Ascending aorta (tissue), 2 donors: Measurements from ENCODE around the gene HGFAC. TPM values are rescaled to one million over a fixed set of nuclear protein-coding genes. Genes with fewer than 3 reads are reported as not detected.

Source experiments
- DNase-seq, 2 donors: peaks; one replicate each; pipeline ENCODE4 v3.0.0-alpha.2; 2019; ENCODE audit warnings: low spot score in 2 of 2
- H3K27ac ChIP-seq, 2 donors: fragments of 200-600 bp; sonication (generic); one replicate each; pipeline ENCODE4 v1.5.1; 2016 to 2017; ENCODE audit warnings: mild to moderate bottlenecking in 1 of 2
- H3K27me3 ChIP-seq: fragments of 200-600 bp; sonication (generic); one replicate; pipeline ENCODE4 v1.5.1; 2017
- H3K36me3 ChIP-seq, 2 donors: fragments of 200-600 bp; sonication (generic); one replicate each; pipeline ENCODE4 v1.5.1; 2016
- H3K4me1 ChIP-seq, 2 donors: fragments of 200-600 bp; sonication (generic); one replicate each; pipeline ENCODE4 v1.5.1; 2016 to 2017; ENCODE audit warnings: mild to moderate bottlenecking in 1 of 2
- H3K4me3 ChIP-seq, 2 donors: fragments of 200-600 bp; sonication (generic); one replicate each; pipeline ENCODE4 v1.5.1; 2016 to 2017; ENCODE audit warnings: mild to moderate bottlenecking in 1 of 2
- H3K9me3 ChIP-seq, 2 donors: fragments of 200-600 bp; sonication (generic); one replicate each; pipeline ENCODE4 v1.5.1; 2016
- intact Hi-C: fragments of 100-400 bp; cut with DNase I; formaldehyde crosslinking; loops from one replicate; pipeline ENCODE4 v1.15.1; 2023
- total RNA-seq: library from RNA; depleted of rRNA; stranded (reverse); fragments of >200 nt; gene quantifications from one replicate; pipeline ENCODE4 v1.1.0, GENCODE V29; 2016
- TF ChIP-seq, protein P1 (sequence below), 3 experiments: fragments of 200-600 bp in 2 of 3; fragments of 450-650 bp in 1 of 3; sonication (generic) in 2 of 3; IDR thresholded peaks; one replicate each; pipeline ENCODE4 v1.5.1; 2016 to 2019; ENCODE audit warnings: antibody characterized with exemption in 3 of 3, mild to moderate bottlenecking in 1 of 3, moderate library complexity in 1 of 3

The HGFAC gene
- total RNA-seq, 1 donor from 2014 or later, result 2.2 TPM

- H3K4me1 ChIP-seq, result peaks cover 0 to 7% of the 10 kb centered on the region in 2 donors
- H3K27me3 ChIP-seq, result no peaks in the 10 kb centered on the region
- TF ChIP-seq, protein P1, sequence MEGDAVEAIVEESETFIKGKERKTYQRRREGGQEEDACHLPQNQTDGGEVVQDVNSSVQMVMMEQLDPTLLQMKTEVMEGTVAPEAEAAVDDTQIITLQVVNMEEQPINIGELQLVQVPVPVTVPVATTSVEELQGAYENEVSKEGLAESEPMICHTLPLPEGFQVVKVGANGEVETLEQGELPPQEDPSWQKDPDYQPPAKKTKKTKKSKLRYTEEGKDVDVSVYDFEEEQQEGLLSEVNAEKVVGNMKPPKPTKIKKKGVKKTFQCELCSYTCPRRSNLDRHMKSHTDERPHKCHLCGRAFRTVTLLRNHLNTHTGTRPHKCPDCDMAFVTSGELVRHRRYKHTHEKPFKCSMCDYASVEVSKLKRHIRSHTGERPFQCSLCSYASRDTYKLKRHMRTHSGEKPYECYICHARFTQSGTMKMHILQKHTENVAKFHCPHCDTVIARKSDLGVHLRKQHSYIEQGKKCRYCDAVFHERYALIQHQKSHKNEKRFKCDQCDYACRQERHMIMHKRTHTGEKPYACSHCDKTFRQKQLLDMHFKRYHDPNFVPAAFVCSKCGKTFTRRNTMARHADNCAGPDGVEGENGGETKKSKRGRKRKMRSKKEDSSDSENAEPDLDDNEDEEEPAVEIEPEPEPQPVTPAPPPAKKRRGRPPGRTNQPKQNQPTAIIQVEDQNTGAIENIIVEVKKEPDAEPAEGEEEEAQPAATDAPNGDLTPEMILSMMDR (IDR thresholded peaks at IDR 0.05), result no peak
- H3K36me3 ChIP-seq, result peaks cover 0 to 12% of the 10 kb centered on the region in 2 donors
- DNase-seq, result no peak
- intact Hi-C loops, result no loop called here
- no peak overlapping the region for H3K4me3 ChIP-seq
- H3K27ac ChIP-seq, result no peak overlapping the region
- no peaks in the 10 kb centered on the region for H3K9me3 ChIP-seq
These were observed 6.7 kb upstream of the HGFAC start for GRCh38 chr4:3434881-3435685.

GRCh38 chr4:3435686-3435956, 6.1 kb upstream of the HGFAC start:
- Histone ChIP-seq H3K9me3 (no peaks in the 10 kb centered on the region), H3K27ac (no peak overlapping the region), H3K4me1 (peaks cover 0 to 7% of the 10 kb centered on the region in 2 donors), H3K27me3 (no peaks in the 10 kb centered on the region), H3K36me3 (peaks cover 0 to 10% of the 10 kb centered on the region in 2 donors), H3K4me3 (no peak overlapping the region)
- DNase-seq, result no peak
- TF ChIP-seq, protein P1 (IDR thresholded peaks at IDR 0.05), result no peak
- intact Hi-C loops, result no loop called here

- Histone ChIP-seq H3K27ac (peak overlapping the region in 1 of 2 donors; percentile 3), H3K27me3 (no peaks in the 10 kb centered on the region)
- intact Hi-C loops, result loop anchor here (2.0 kb wide), 1 partner anchor 45 kb away; no protein-coding TSS in a partner anchor
These were observed 5.5 kb upstream of the HGFAC start for GRCh38 chr4:3436048-3436797.

GRCh38 chr4:3436798-3437581, 4.8 kb upstream of the HGFAC start:
- intact Hi-C loops, result loop anchor here (2.0 kb wide), 1 partner anchor 44 kb away; no protein-coding TSS in a partner anchor
- DNase-seq, result peak in 1 of 2 donors; percentile 78
- no peaks in the 10 kb centered on the region for H3K27me3 ChIP-seq
- TF ChIP-seq, protein P1 (IDR thresholded peaks at IDR 0.05), result no peak
- no peaks in the 10 kb centered on the region for H3K36me3 ChIP-seq
- peak overlapping the region in 1 of 2 donors; percentile 3 for H3K27ac ChIP-seq
- peaks cover 0 to 7% of the 10 kb centered on the region in 2 donors for H3K4me1 ChIP-seq
- no peak overlapping the region for H3K4me3 ChIP-seq
- H3K9me3 ChIP-seq, result no peaks in the 10 kb centered on the region

More at GRCh38 chr4:3436048-3436797, 5.5 kb upstream of the HGFAC start:
- peaks cover 0 to 7% of the 10 kb centered on the region in 2 donors for H3K4me1 ChIP-seq
- no peak for DNase-seq
- TF ChIP-seq, protein P1 (IDR thresholded peaks at IDR 0.05), result no peak
- H3K4me3 ChIP-seq, result no peak overlapping the region
- peaks cover 0 to 4% of the 10 kb centered on the region in 2 donors for H3K36me3 ChIP-seq
- H3K9me3 ChIP-seq, result no peaks in the 10 kb centered on the region

GRCh38 chr4:3437582-3437936, 4.2 kb upstream of the HGFAC start:
- intact Hi-C loops, result loop anchor here (2.0 kb wide), 1 partner anchor 43 kb away; no protein-coding TSS in a partner anchor
- H3K4me1 ChIP-seq, result peaks cover 0 to 7% of the 10 kb centered on the region in 2 donors
- no peaks in the 10 kb centered on the region for H3K9me3 ChIP-seq
- no peak for DNase-seq
- H3K27ac ChIP-seq, result no peak overlapping the region
- no peaks in the 10 kb centered on the region for H3K27me3 ChIP-seq
- TF ChIP-seq, protein P1 (IDR thresholded peaks at IDR 0.05), result no peak
- no peak overlapping the region for H3K4me3 ChIP-seq
- H3K36me3 ChIP-seq, result no peaks in the 10 kb centered on the region
